Measurements from ENCODE around the gene ARF6. TPM values are rescaled to one million over a fixed set of nuclear protein-coding genes. Genes with fewer than 3 reads are reported as not detected.

ARF6 gene
- total and polyA plus RNA-seq, 9 of the 15 experiments (the other 6 are each of a cell fraction or from before 2014, with no cell fraction given), result 15.3 to 35.2 (median 24.9) TPM

DNA sequence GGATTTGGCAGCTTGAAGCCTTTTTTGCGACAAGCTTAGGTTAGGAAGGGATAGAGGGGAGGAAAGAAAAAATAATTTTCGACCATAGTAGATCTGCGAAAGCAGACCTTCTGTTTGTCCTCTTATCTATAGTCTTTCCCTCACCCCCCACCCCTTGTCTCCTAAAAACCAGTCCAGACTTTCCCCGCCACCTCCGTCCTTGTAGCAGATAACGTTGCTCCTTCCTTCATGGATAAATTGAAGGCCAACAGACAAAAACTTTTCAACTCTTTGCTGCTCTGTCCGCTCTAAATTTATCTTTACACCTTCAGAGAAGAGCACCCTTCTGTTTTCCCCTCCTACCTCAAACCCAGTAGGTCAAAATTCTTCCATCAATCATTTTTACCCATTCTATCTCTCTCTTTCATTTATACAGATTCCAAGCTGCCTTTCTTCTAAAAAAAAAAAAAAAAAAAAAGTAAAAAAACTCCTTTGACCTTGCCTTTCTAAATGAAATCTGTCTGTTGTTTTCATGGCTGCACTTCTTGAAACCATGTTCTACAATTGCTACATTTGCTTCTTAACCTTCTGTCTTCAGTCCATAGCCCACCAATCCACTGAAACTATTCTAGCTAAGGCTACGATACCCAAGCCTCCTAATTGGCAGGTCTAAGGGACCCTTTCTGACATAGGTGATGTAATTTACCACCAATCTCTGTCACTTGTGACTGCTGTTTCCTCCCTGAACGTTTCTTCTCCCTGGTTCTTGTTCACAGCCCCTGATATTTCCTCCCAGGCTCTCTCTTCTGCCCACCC, 29.2 kb upstream of the ARF6 start (continued):
- TF ChIP-seq E2F8 (IDR thresholded peaks at IDR 0.05; ENCODE audit: low read depth, partially characterized antibody) (peak; percentile 33), RCOR1 (IDR thresholded peaks at IDR 0.05; ENCODE audit: borderline replicate concordance in 1 of 2, low read depth in 2 of 2, low read length in 2 of 2) (peak in 1 of 2 experiments; percentile 15; a peak in 1 of 4 replicates), CXXC5 (CRISPR knock-in tag; IDR thresholded peaks at IDR 0.05) (peak; percentile 18), STAT5A (IDR thresholded peaks at IDR 0.05; ENCODE audit: borderline replicate concordance, low read length) (peak; percentile 7; the same call in 1 of the 2 replicates), CEBPG (CRISPR knock-in tag; IDR thresholded peaks at IDR 0.05) (peak; percentile 77), CEBPG (tag; conservative IDR thresholded peaks at IDR 0.05 in 1 of 2, IDR thresholded peaks at IDR 0.05 in 1 of 2) (peak in 1 of 2 experiments; percentile 80; a peak in 3 of 4 replicates), TCF3 (CRISPR knock-in tag; IDR thresholded peaks at IDR 0.05) (peak; percentile 28; the same call in 1 of the 2 replicates), ZNF644 (tag; IDR thresholded peaks at IDR 0.05; ENCODE audit: low read depth) (peak; percentile 44; the same call in 1 of the 2 replicates), ZSCAN32 (CRISPR knock-in tag; IDR thresholded peaks at IDR 0.05) (no peak), PBX2 (CRISPR knock-in tag; IDR thresholded peaks at IDR 0.05; ENCODE audit: low read depth) (no peak), PBX2 (tag; conservative IDR thresholded peaks at IDR 0.05; ENCODE audit: low read depth) (peak; percentile 25; the same call in 1 of the 2 replicates), ELF4 (CRISPR knock-in tag; IDR thresholded peaks at IDR 0.05) (0 out of 2 replicates have a peak, but pooled peaks have one; percentile 28), ATF7 (IDR thresholded peaks at IDR 0.05) (peak; percentile 73), ZNF696 (CRISPR knock-in tag; conservative IDR thresholded peaks at IDR 0.05) (no peak), NFIC (IDR thresholded peaks at IDR 0.05) (peak; percentile 40), PKNOX1 (IDR thresholded peaks at IDR 0.05) (peak; percentile 81)
- TF ChIP-seq, protein P1, sequence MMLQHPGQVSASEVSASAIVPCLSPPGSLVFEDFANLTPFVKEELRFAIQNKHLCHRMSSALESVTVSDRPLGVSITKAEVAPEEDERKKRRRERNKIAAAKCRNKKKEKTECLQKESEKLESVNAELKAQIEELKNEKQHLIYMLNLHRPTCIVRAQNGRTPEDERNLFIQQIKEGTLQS (IDR thresholded peaks at IDR 0.05), result peak; percentile 78
- TF ChIP-seq, protein P1 (CRISPR knock-in tag; conservative IDR thresholded peaks at IDR 0.05), result no peak
- TF ChIP-seq, protein P2, sequence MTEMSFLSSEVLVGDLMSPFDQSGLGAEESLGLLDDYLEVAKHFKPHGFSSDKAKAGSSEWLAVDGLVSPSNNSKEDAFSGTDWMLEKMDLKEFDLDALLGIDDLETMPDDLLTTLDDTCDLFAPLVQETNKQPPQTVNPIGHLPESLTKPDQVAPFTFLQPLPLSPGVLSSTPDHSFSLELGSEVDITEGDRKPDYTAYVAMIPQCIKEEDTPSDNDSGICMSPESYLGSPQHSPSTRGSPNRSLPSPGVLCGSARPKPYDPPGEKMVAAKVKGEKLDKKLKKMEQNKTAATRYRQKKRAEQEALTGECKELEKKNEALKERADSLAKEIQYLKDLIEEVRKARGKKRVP (CRISPR knock-in tag; IDR thresholded peaks at IDR 0.05), result peak; percentile 40; the same call in 1 of the 2 replicates

Data from K562 (cell line).